Measurements from ENCODE around the gene LAPTM5. TPM values are rescaled to one million over a fixed set of nuclear protein-coding genes. Genes with fewer than 3 reads are reported as not detected.

The LAPTM5 gene
- total RNA-seq, 1 donor from 2014 or later = not detected

DNA sequence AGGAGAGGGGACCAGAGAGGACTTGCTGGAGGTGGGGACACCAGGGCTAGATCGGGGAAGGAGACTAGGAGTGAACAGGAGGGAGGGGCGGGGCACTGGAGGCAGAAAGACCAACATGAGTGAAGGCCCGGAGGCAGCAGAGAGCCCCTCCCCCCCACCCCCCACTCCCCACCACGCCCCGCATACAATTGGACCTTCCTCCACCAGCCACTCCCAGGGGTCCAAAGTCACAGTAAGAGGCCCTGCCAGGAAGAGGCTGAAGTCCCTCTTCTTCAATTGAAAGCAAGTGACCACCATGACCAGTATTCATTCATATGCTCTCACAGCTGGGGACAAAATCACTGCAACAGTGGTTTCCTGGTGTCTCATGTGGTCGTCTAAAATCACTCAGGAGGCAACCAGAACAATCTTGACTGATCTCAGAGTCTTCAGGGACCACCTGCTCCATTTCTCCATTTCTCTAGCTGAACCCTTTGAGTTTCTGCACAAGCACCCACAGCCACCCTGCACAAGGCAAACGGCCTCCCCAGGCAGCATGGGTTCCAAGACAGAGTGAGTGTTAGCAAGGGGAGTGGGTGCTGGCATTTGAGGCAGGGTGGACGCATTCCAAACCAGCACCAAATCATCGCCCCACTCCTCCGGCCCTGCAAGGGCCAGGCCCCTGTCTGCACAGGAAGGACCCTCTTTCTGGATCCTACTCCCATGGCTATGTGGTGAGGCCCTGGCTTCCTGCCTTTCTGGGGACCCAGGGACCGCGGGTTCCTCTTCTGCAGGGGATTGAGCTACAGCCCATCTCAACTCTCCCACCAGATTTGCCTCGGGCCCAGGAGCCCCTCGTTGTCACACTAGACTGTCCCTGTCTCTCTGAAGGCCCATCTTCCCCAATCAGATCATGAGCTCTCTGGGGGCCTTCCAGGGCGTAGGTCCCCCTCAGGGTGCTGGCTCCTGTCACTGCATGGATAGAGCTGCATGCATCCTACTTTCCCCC, 17.0 kb downstream of the LAPTM5 start:
- no peak overlapping the region for H3K4me2 ChIP-seq
- peaks cover 10% of the 10 kb centered on the region for H3K4me1 Mint-ChIP-seq
- H3K9ac ChIP-seq = no peak overlapping the region
- no peaks in the 10 kb centered on the region for H3K79me2 ChIP-seq (ENCODE audit: low read depth)
- H2AFZ ChIP-seq (replicated peaks) = no peak overlapping the region
- H3F3A ChIP-seq (ENCODE audit: low read depth) = no peaks in the 10 kb centered on the region
- H3K9me3 Mint-ChIP-seq = no peaks in the 10 kb centered on the region
- TF ChIP-seq EZH2phosphoT487 (IDR thresholded peaks at IDR 0.05) (no peak), EZH2 (IDR thresholded peaks at IDR 0.05) (no peak)
- TF ChIP-seq, protein P1, sequence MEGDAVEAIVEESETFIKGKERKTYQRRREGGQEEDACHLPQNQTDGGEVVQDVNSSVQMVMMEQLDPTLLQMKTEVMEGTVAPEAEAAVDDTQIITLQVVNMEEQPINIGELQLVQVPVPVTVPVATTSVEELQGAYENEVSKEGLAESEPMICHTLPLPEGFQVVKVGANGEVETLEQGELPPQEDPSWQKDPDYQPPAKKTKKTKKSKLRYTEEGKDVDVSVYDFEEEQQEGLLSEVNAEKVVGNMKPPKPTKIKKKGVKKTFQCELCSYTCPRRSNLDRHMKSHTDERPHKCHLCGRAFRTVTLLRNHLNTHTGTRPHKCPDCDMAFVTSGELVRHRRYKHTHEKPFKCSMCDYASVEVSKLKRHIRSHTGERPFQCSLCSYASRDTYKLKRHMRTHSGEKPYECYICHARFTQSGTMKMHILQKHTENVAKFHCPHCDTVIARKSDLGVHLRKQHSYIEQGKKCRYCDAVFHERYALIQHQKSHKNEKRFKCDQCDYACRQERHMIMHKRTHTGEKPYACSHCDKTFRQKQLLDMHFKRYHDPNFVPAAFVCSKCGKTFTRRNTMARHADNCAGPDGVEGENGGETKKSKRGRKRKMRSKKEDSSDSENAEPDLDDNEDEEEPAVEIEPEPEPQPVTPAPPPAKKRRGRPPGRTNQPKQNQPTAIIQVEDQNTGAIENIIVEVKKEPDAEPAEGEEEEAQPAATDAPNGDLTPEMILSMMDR (IDR thresholded peaks at IDR 0.05) = no peak
- DNase-seq (ENCODE audit: low spot score) = no peak
- peaks cover 8% of the 10 kb centered on the region for H3K27me3 Mint-ChIP-seq (ENCODE audit: insufficient read depth, low read depth)
- no peaks in the 10 kb centered on the region for H3K36me3 Mint-ChIP-seq
- no peaks in the 10 kb centered on the region for H3K4me1 ChIP-seq
- no peak overlapping the region for H3K27ac ChIP-seq
- no peaks in the 10 kb centered on the region for H3K9me3 ChIP-seq (ENCODE audit: low read depth)
- no peaks in the 10 kb centered on the region for H3K27me3 ChIP-seq
- H3K36me3 ChIP-seq = no peaks in the 10 kb centered on the region
- no peaks in the 10 kb centered on the region for H4K20me1 ChIP-seq (ENCODE audit: low read depth)
- no peak overlapping the region for H3K4me3 Mint-ChIP-seq
- peak overlapping the region; percentile 94 for H3K27ac Mint-ChIP-seq
- H3K4me3 ChIP-seq = no peak overlapping the region

- TF ChIP-seq, protein P1 (IDR thresholded peaks at IDR 0.05) = no peak
- TF ChIP-seq EZH2 (IDR thresholded peaks at IDR 0.05) (no peak), EZH2phosphoT487 (IDR thresholded peaks at IDR 0.05) (no peak)
- H3K9ac ChIP-seq = no peak overlapping the region
- H2AFZ ChIP-seq (replicated peaks) = no peak overlapping the region
- Mint-ChIP-seq H3K36me3 (no peaks in the 10 kb centered on the region), H3K27me3 (ENCODE audit: insufficient read depth, low read depth) (peaks cover 8% of the 10 kb centered on the region), H3K27ac (no peak overlapping the region), H3K9me3 (no peaks in the 10 kb centered on the region), H3K4me3 (no peak overlapping the region), H3K4me1 (peaks cover 10% of the 10 kb centered on the region)
- H3K27ac ChIP-seq = no peak overlapping the region
- no peaks in the 10 kb centered on the region for H3K4me1 ChIP-seq
- no peaks in the 10 kb centered on the region for H4K20me1 ChIP-seq (ENCODE audit: low read depth)
- no peak overlapping the region for H3K4me2 ChIP-seq
- H3F3A ChIP-seq (ENCODE audit: low read depth) = no peaks in the 10 kb centered on the region
- no peaks in the 10 kb centered on the region for H3K79me2 ChIP-seq (ENCODE audit: low read depth)
- H3K36me3 ChIP-seq = no peaks in the 10 kb centered on the region
- no peak for DNase-seq (ENCODE audit: low spot score)
- H3K9me3 ChIP-seq (ENCODE audit: low read depth) = no peaks in the 10 kb centered on the region
- no peak overlapping the region for H3K4me3 ChIP-seq
- H3K27me3 ChIP-seq = no peaks in the 10 kb centered on the region
Observed at GRCh38 chr1:30739601-30740000, 18.0 kb downstream of the LAPTM5 start.

DNA sequence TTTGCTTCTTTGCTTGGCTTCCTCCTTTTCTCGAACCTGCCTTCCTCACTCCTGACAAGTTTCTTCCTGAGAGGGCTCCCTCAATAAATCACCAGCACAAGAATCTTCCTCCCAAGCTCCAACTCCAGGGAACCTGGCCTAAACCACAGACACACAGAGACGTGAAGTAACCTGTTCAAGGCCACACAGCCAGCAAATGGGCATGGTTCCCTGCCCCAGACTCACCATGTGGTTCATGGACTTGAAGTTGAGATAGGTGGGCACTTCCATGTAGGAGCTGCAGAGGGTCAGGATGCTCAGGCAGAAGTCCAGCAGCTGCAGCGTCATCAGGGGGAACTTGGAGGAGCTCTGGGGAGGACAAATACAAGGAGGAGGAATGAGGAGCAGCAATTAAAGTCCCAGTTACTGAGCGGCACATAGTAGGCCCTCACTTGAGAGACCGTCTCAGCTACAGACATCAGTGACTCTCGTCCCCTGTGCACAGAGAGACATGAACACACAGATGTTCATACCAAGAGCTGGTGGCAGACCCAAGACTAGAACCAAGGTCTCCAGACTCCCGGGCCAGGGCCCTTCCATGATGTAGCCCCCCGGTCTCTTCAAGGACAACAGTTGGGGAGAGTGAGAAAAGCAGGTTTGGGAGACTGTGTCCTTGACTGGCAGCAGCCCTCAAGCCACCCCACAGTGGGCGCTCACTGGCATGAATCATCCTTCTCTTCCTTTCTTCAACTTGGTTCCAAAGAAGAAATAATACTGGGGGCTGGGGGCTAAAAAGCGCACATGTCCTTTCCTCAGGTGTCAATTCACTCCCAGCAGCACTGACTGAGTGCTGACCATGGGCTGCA, 18.6 kb downstream of the LAPTM5 start:
- Histone ChIP-seq H3K4me1 (no peaks in the 10 kb centered on the region), H3K27ac (no peak overlapping the region), H3K36me3 (no peaks in the 10 kb centered on the region), H3K4me3 (no peak overlapping the region), H3K9me3 (ENCODE audit: low read depth) (no peaks in the 10 kb centered on the region), H3K4me2 (no peak overlapping the region), H3K79me2 (ENCODE audit: low read depth) (no peaks in the 10 kb centered on the region), H3F3A (ENCODE audit: low read depth) (no peaks in the 10 kb centered on the region), H3K27me3 (no peaks in the 10 kb centered on the region), H3K9ac (no peak overlapping the region), H4K20me1 (ENCODE audit: low read depth) (no peaks in the 10 kb centered on the region), H2AFZ (replicated peaks) (no peak overlapping the region)
- Mint-ChIP-seq H3K27me3 (ENCODE audit: insufficient read depth, low read depth) (peaks cover 8% of the 10 kb centered on the region), H3K4me3 (no peak overlapping the region), H3K36me3 (no peaks in the 10 kb centered on the region), H3K9me3 (no peaks in the 10 kb centered on the region), H3K27ac (peak overlapping the region; percentile 68), H3K4me1 (peaks cover 10% of the 10 kb centered on the region)
- TF ChIP-seq, protein P1 (IDR thresholded peaks at IDR 0.05) = no peak
- TF ChIP-seq EZH2phosphoT487 (IDR thresholded peaks at IDR 0.05) (no peak), EZH2 (IDR thresholded peaks at IDR 0.05) (no peak)
- no peak for DNase-seq (ENCODE audit: low spot score)

Measured in neural progenitor cell (in vitro differentiated cells).